HG02763 (cell line): ENCODE measurements around the gene FGF21.
"Not testable (repeated sequence)": the region's sequence is repeated elsewhere in the genome, so short reads cannot be mapped to it uniquely, and the experiment has no call there.

Experiments used
- ATAC-seq: cut with Tn5 transposase; IDR thresholded peaks from one replicate; pipeline ENCODE4 v1.9.1; 2021; ENCODE audit warnings: mild to moderate bottlenecking, moderate library complexity; ENCODE audit not compliant: unreplicated experiment

Gene FGF21

DNA sequence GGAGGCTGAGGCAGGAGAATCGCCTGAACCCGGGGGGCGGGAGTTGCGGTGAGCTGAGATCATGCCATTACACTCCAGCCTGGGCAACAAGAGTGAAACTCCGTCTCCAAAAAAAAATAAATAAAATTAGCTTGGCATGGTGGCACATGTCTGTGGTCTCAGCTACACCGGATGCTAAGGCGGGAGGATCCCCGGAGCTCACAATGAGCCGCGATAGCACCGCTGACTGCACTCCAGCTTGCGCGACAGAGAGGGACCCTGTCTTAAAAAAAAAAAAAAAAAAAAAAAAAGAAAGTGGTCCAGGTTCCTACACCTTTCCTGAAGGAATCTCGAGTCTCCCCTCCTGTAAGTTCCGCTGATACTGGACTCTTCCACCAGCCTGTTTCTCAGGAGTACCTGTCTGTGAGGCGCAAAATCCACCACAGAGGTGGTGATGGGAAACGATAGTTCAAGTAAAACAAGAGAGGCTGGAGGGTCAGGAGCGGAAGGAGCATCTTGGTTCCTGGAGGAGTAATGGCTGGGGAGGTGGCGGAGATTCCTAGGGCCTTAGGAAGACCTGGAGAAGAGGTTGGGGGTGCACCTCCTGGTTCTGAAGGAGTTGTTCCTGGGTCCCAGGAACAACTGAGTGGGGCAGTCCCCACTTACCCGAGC, 3.4 kb upstream of the FGF21 start:
- ATAC-seq, result no peak

DNA sequence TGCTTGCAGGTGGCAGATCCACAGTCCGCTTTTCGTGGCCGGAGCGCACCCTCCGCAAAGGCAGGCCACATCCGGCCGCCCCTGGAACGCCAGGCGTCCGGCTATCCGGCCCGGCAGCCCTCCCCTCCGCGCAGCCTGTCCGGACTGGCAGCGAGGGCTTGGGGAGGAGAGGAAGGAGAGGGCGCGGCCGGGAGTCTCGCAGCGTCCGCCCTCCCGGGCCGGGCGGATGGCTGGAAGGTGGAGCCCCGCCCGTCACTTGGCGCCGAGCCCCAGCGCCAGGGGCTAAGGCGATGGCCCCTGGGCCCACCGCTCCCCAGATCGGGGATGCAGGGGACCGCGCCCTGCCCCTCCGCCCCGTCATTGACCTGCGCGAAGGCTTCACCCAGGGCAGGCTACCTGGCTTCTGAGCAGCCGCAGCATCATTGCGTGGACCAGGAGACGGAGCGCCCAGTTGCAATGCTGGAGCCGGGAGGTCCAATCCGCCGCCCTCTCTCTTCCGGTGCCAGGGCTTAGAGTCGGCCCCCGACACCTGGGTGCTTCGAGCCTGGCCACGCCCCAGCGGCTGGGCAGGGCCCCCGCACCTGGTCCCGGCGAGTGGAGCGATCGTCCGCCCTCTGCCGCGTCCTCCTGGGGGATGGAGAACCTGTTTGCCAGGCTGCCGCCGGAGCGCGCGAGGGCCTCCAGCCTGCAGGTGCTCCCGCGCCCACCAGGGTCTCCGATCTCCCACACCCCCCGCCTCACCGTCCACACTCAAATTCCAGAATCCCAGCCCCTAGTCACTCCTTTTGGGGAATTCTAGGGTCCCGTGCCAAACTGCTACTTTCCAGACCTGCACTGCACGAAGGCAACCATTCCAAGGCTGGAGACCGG, 2.6 kb upstream of the FGF21 start, which contains the start of gene FUT1:
FUT1 (minus strand) TSS at position 146 of the 870 bp plus-strand sequence. CDS start 1,360 bp downstream, outside the sequence.
- no peak for ATAC-seq

DNA sequence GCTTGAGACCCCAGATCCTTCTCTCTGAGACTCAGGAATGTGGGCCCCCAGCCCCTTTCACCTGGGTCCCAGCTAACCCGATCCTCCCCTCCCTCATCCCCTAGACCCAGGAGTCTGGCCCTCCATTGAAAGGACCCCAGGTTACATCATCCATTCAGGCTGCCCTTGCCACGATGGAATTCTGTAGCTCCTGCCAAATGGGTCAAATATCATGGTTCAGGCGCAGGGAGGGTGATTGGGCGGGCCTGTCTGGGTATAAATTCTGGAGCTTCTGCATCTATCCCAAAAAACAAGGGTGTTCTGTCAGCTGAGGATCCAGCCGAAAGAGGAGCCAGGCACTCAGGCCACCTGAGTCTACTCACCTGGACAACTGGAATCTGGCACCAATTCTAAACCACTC, 463 bp downstream of the FGF21 start:
- no peak for ATAC-seq

DNA sequence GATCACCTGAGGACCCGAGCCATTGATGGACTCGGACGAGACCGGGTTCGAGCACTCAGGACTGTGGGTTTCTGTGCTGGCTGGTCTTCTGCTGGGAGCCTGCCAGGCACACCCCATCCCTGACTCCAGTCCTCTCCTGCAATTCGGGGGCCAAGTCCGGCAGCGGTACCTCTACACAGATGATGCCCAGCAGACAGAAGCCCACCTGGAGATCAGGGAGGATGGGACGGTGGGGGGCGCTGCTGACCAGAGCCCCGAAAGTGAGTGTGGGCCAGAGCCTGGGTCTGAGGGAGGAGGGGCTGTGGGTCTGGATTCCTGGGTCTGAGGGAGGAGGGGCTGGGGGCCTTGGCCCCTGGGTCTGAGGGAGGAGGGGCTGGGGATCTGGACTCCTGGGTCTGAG, 888 bp downstream of the FGF21 start:
- no peak for ATAC-seq

DNA sequence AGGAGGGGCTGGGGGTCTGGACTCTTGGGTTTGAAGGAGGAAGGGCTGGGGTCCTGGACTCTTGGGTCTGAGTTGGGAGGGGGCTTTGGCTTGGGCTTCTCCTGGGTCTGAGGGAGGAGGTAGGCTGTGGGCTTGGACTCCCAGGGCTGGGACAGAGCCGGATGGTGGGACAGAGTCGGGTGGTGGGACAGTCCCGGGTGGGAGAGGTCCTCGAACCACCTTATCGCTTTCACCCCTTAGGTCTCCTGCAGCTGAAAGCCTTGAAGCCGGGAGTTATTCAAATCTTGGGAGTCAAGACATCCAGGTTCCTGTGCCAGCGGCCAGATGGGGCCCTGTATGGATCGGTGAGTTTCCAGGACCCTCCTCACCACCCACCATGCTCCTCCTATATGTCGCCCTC, 1.4 kb downstream of the FGF21 start:
- no peak for ATAC-seq

DNA sequence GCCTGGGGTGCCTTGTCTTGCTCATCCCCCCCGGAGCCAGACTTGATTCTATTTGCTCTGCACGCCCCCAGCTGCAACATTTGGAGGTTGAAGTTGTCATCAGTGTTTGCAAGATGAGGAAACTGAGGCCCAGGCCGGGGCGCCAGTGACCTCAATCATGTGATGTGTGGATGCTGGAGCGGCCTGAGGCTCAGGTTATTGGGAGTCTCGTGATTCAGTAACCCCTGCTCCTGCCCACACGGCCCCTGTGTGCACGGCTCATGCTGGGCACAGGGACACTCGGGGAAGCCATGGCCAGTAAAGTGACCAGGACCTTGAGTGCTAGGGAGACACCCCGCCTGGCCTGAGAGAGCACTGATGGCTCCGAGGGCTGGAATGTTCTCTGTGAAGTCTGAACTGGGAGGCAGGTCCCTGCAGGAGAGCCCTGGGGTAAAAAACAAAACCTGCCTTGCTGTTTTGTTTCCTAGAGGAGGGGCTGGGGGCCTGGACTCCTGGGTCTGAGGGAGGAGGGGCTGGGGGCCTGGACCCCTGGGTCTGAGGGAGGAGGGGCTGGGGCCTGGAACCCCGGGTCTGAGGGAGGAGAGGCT, 1.9 kb downstream of the FGF21 start:
- no peak for ATAC-seq

DNA sequence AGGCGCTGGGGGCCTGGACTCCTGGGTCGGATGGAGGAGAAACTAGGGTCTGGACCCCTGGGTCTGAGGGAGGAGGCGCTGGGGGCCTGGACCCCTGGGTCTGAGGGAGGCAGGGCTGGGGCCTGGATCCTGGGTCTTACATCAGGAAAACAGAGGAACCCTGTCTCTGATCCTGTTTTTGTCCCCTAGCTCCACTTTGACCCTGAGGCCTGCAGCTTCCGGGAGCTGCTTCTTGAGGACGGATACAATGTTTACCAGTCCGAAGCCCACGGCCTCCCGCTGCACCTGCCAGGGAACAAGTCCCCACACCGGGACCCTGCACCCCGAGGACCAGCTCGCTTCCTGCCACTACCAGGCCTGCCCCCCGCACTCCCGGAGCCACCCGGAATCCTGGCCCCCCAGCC, 2.4 kb downstream of the FGF21 start:
- no peak for ATAC-seq

DNA sequence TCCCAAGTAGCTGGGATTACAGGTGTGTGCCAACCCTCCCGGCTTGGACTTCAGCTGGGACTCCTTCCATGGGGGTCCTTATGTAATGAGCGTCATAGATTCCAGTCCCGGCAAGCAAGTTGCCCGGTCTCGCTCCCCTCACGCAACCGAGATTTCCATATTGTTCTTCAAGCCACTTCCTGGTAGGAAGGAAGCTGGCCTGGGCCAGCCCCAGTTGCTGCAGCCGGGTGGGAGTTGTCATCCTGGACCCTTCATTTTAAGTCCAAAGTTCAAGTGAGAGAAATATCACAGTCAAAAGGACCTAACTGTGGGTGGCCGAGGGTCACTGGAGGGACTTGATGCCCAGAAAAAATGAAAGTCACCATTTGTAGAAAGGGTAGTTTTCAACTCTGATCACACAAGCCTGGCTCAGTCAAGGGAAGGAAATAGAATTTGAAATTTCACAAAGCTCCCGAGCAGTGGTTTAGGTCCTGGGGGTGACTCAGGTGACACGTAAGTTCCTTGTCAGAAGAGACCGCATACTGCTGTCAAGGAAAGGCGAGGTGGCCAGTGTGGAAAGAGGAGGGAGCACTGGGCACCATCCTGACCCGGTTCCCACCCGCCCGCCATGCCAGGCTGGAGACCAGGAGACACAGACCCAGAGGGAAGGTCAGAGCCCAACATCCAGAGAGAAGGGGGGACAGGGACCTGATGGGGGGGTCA, 5.3 kb downstream of the FGF21 start:
- ATAC-seq, result no peak

DNA sequence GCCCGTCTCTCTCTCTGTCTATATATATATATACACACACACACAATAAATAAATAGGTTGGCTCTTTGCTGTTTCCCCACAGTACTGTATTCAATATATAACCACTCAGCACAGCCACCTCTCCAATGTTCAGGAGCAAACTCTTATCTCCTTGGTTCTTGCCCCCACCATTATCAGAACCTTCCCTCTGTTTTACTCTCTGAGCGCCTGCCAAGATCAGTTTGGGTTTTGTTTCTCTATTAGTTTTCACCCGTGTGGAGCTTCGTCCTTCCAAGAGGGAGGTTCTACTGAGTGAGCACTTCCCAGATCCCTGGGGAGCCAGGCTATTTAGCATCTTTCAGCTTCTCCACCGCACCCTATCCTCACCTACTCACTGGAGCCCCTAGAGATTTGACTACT, 10.5 kb downstream of the FGF21 start:
- ATAC-seq, result not testable (repeated sequence)

DNA sequence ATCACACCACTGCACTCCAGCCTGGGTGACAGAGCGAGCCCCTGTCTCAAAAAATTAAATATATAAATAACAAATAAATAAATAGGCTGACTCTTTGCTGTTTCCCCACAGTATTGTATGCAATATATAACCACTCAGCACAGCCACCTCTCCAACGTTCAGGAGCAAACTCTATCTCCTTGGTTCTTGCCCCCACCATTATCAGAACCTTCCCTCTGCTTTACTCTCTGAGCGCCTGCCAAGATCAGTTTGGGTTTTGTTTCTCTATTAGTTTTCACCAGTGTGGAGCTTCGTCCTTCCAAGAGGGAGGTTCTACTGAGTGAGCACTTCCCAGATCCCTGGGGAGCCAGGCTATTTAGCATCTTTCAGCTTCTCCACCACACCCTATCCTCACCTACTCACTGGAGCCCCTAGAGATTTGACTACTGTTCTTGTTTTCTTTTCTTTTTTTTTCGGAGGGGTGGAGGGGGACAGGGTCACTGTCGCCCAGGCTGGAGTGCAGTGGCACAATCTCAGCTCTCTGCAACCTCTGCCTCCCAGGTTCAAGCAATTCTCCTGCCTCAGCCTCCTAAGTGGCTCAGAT, 12.9 kb downstream of the FGF21 start:
- ATAC-seq, result not testable (repeated sequence)

DNA sequence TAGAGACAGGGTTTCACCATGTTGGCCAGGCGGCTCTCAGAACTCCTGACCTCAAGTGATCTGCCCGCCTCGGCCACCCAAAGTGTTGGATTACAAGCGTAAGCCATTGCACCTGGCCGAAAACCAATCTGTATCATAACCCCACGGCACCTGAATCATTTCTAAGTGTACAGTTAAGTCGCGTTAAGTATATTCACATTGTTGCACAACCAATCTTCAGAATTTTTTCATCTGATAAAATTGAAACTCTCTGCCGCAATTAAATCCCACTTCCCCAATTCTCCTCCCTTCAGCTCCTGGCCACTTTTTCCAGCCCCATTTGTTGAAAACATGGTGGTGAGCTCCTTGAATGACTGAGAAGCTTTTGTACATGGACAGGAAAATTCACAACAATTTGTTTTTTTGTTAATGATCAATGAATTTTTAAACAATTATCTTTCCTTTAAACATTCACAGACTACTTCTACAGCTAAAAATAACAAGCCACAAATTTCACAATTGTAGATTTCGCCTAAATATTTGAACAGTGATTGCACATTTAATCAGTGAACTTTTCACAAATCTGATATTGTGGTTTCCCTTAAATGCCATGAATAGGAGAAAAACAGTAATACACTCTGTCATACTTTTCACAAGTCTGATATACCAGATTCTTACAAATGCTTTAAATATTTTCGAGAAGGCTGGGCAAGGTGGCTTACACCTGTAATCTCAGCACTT, 13.8 kb downstream of the FGF21 start:
- no peak for ATAC-seq

DNA sequence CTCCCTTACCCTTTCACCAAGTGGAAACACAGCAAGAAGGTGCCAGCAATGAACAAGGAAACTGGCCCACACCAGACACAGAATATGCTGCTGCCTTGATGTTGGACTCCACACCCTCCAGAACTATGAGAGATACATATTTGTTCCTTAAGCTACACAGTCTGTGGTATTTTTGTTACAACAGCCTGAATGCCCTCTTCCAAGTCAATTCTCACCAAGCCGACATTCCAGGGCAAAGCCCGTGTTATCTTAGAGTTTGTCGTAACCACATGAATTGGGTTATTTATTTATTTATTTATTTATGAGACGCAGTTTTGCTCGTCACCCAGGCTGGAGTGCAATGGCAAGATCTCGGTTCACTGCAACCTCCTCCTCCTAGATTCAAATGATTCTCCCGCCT, 14.9 kb downstream of the FGF21 start:
- ATAC-seq, result no peak

DNA sequence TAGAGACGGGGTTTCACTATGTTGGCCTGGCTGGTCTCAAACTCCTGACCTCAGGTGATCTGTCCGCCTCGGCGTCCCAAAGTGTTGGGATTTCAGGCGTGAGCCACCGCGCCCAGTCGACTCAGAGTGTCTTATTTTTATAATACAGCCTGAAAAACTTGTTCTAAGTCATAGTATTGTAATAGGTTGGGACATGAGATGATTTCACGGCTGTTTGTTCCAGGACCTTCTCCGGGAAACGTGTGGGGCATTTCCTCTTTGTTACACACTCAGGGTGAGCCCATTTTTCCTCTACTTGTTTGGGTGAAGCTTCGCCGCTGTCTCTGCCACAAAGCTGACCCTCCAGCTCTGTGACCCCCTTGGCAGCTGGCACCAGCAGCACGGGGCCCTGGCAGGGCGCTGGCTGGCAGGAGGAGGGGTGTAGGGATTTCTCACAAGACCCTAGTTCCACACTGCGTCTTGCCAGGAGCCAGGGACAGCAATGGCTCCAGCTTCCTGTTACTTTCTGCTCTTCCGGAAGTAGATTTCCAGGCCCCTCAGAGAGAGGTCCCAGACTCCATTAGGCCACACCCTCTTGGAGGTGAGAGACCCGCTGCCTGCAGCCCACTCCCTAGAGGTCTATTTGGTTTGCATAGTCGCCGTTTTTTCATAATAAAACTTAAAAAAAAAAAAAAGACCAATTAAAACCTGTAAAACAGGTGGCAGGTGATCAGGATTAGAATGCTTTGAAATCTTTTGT, 15.6 kb downstream of the FGF21 start:
- ATAC-seq, result no peak

DNA sequence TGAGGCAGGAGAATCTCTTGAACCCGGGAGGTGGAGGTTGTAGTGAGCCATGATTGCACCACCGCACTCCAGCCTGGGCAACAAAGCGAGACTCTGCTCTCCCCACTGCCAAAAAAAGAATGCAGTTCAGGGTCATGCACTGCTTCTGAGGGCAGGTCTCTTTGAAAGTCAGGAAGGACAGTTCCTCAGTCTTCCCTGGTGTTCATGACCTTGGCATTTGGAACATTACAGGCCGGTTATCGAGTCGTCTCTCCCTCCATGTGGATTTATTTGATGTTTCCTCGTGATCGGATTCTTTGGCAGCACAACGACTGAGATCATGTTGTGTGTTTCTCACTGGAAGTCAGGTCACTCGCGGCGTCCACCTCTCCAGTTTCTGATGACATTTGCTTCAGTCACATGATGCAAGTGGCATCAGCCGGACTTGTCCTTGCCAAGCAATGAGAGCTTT, 17.2 kb downstream of the FGF21 start:
- no peak for ATAC-seq

DNA sequence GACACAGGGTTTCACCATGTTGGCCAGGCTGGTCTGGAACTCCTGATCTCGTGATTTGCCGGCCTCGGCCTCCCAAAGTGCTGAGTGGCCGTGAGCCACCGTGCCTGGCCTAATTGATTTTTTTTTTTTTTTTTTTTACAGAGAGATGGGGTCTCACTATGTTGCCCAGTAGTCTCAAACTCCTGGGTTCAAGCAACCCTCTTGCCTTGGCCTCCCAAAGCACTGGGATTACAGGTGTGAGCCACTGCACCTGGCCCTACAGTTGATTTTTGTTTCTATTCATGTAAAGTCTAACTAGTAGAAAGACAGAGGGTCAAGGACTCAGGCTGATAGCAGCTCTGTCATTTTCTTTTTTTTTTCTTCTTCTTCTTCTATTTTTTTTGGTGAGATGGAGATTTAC, 21.8 kb downstream of the FGF21 start:
- ATAC-seq, result no peak

DNA sequence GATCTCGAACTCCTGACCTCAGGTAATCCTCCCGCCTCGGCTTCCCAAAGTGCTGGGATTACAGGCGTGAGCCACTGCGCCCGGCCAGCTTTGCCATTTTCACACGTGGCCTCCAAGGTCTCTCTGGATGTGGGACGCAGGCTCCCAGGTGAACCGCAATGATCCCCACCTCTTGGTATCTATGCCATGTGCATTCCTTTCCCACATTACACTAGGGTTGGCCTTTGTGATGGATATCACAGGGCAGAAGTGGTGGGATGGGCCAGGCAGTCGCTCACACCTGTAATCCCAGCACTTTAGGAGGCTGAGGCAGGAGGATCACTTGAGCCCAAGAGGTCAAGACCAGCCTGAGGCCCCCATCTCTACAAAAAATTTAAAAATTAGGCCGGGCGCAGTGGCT, 22.4 kb downstream of the FGF21 start:
- no peak for ATAC-seq

DNA sequence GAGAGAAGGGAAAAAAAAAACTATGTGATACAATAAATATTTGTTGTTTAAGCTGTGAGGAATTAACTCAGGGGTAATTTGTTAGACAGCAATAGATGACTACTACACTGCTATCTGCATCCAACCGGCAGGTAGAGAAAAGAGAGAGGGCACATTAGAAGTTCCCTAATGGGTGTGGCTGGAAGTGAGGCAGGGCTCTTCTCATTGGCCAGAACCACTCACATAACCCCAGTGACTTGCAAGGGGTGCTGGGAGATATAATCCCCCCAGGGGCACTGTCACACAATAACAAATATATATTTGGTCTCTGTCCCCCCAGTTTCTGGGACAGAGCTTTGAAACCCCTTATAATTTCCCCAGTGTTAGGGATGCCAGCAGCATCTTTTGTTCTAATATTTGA, 24.3 kb downstream of the FGF21 start:
- ATAC-seq, result no peak

DNA sequence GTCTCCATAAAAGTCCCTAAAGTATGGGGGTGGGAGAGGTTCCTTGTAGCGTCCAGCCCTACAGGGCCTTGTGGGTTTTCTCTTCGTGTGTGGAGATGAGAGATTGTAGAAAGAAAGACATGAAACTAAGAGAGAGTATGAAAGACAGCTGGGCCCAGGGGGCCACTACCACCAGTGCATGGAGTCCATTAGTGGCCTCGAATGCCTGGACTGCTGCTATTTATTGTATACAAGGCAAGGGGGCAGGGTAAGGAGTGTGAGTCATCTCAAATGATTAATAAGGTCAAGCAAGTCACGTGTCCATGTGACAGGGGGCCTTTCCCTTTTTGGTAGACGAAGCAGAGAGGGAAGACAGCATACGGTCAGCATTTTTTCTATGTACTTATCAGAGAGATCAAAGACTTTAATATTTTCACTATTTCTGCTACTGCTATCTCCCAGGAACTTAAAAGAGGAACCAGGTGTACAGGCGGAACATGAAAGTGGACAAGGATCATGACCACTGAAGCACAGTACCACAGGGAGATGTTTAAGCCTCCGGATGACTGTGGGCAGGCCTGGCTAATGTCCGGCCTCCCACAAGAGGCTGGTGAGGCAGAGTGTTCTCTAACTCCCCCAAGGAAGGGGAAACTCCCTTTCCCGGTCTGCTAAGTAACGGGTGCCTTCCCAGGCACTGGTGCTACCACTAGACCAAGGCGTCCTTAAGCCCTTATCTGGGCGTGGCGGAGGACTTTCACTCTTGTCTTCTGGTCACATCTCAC, 25.5 kb downstream of the FGF21 start:
- ATAC-seq, result no peak

DNA sequence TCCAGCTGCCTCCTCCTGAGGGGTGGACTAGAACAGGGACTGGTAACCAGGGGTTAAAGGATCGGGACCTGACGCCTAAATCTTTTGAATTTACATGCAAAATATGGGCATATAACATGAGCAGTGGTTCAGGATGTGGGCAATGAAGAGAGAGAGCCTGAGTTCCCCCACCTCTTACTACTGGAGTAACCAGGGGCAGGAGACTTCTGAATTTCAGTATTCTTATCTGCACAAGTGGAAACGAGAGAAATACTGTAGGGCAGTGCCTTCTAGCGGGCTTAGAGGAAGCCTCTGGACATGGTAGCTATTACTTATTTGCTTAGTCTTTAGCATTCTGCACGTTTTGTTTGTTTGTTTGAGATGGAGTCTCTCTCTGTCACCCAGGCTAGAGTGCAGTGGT, 29.2 kb downstream of the FGF21 start:
- ATAC-seq, result no peak
